Liver (tissue), 3 donors: ENCODE results near the gene KRTAP3-1.

Source experiments
- CTCF ChIP-seq: fragments of 150-350 bp; IDR thresholded peaks from 2 replicates; pipeline ENCODE4 v1.5.1; 2017; ENCODE audit warnings: improper control_type of control experiment, low read depth, low read length; ENCODE audit not compliant: missing input control
- FOXA1 ChIP-seq: IDR thresholded peaks from 2 replicates; pipeline ENCODE4 v1.6.1; 2016; ENCODE audit warnings: antibody characterized with exemption
- MAX ChIP-seq: IDR thresholded peaks from 2 replicates; pipeline ENCODE4 v1.6.1; 2016; ENCODE audit warnings: antibody characterized with exemption
- REST ChIP-seq: IDR thresholded peaks from 2 replicates; pipeline ENCODE4 v1.6.1; 2016; ENCODE audit warnings: antibody characterized with exemption, mild to moderate bottlenecking
- TAF1 ChIP-seq: conservative IDR thresholded peaks from 2 replicates; pipeline ENCODE4 v1.6.1; 2016; ENCODE audit warnings: antibody characterized with exemption, mild to moderate bottlenecking
- YY1 ChIP-seq: IDR thresholded peaks from 2 replicates; pipeline ENCODE4 v1.6.1; 2016; ENCODE audit warnings: antibody characterized with exemption, mild to moderate bottlenecking
- donor health status: healthy.
- donor health status: healthy.

- TF ChIP-seq YY1 (no peak), CTCF (no peak), MAX (no peak), FOXA1 (no peak), TAF1 (no peak), REST (no peak)
Measured at GRCh38 chr17:40962059-40962561, 46.8 kb downstream of the KRTAP3-1 start.
